ENCODE results near the gene FHAD1. TPM values are rescaled to one million over a fixed set of nuclear protein-coding genes. Genes with fewer than 3 reads are reported as not detected.

FHAD1 gene
- total and polyA plus RNA-seq, 2 of the 13 experiments (the other 11 are each of a cell fraction or from before 2014, with no cell fraction given), result not detected

- TF ChIP-seq, protein P1, sequence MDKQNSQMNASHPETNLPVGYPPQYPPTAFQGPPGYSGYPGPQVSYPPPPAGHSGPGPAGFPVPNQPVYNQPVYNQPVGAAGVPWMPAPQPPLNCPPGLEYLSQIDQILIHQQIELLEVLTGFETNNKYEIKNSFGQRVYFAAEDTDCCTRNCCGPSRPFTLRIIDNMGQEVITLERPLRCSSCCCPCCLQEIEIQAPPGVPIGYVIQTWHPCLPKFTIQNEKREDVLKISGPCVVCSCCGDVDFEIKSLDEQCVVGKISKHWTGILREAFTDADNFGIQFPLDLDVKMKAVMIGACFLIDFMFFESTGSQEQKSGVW (CRISPR knock-in tag; IDR thresholded peaks at IDR 0.05; ENCODE audit: borderline replicate concordance), result no peak
- TF ChIP-seq ZSCAN21 (CRISPR knock-in tag; IDR thresholded peaks at IDR 0.05; ENCODE audit: borderline replicate concordance), result peak; percentile 13; the same call in 1 of the 2 replicates
- no peak for TF ChIP-seq DMAP1 (CRISPR knock-in tag; IDR thresholded peaks at IDR 0.05)
- TF ChIP-seq TCF12 (IDR thresholded peaks at IDR 0.05), result no peak
- TF ChIP-seq TCF12 (CRISPR knock-in tag; IDR thresholded peaks at IDR 0.05), result no peak
- TF ChIP-seq ZNF343 (CRISPR knock-in tag; IDR thresholded peaks at IDR 0.05), result no peak
- TF ChIP-seq CCDC6 (CRISPR knock-in tag; IDR thresholded peaks at IDR 0.05), result 0 out of 2 replicates have a peak, but pooled peaks have one; percentile 53
- TF ChIP-seq HOXD1 (CRISPR knock-in tag; IDR thresholded peaks at IDR 0.05), result no peak
- no peak for TF ChIP-seq ZBTB8A (CRISPR knock-in tag; IDR thresholded peaks at IDR 0.05; ENCODE audit: borderline replicate concordance, low read depth)
- no peak for TF ChIP-seq ZFP1 (CRISPR knock-in tag; IDR thresholded peaks at IDR 0.05)
- no peak for TF ChIP-seq ZSCAN9 (CRISPR knock-in tag; IDR thresholded peaks at IDR 0.05; ENCODE audit: borderline replicate concordance)
- 0 out of 2 replicates have a peak, but pooled peaks have one; percentile 11 for TF ChIP-seq KAT8 (CRISPR knock-in tag; IDR thresholded peaks at IDR 0.05)
- 0 out of 2 replicates have a peak, but pooled peaks have one; percentile 14 for TF ChIP-seq FOXK1 (CRISPR knock-in tag; IDR thresholded peaks at IDR 0.05; ENCODE audit: borderline replicate concordance, low read depth)
- TF ChIP-seq ZNF10 (CRISPR knock-in tag; IDR thresholded peaks at IDR 0.05; ENCODE audit: borderline replicate concordance, low read depth), result no peak
- TF ChIP-seq ZNF720 (CRISPR knock-in tag; IDR thresholded peaks at IDR 0.05), result no peak
- TF ChIP-seq ZNF619 (CRISPR knock-in tag; IDR thresholded peaks at IDR 0.05), result no peak
- no peak for TF ChIP-seq SRF (IDR thresholded peaks at IDR 0.05; ENCODE audit: low read depth, low read length)
- no peak for TF ChIP-seq IKZF4 (CRISPR knock-in tag; IDR thresholded peaks at IDR 0.05; ENCODE audit: borderline replicate concordance, low read depth, not compliant biosample characterization)
- TF ChIP-seq KMT2B (CRISPR knock-in tag; IDR thresholded peaks at IDR 0.05), result no peak
- TF ChIP-seq DDIT3 (CRISPR knock-in tag; IDR thresholded peaks at IDR 0.05), result no peak
- peak; percentile 34; the same call in 1 of the 2 replicates for TF ChIP-seq ZNF687 (CRISPR knock-in tag; IDR thresholded peaks at IDR 0.05)
- no peak for TF ChIP-seq ZNF564 (CRISPR knock-in tag; IDR thresholded peaks at IDR 0.05)
- TF ChIP-seq RORA (CRISPR knock-in tag; IDR thresholded peaks at IDR 0.05), result no peak
- TF ChIP-seq SALL2 (CRISPR knock-in tag; IDR thresholded peaks at IDR 0.05), result peak; percentile 21; the same call in 1 of the 2 replicates
- no peak for TF ChIP-seq GATA4 (IDR thresholded peaks at IDR 0.05; ENCODE audit: borderline replicate concordance, low read depth)
- TF ChIP-seq ZSCAN31 (CRISPR knock-in tag; IDR thresholded peaks at IDR 0.05; ENCODE audit: low read depth), result no peak
- no peak for TF ChIP-seq KLF12 (CRISPR knock-in tag; IDR thresholded peaks at IDR 0.05; ENCODE audit: borderline replicate concordance)
Measured at GRCh38 chr1:15409388-15410222, 162.6 kb downstream of the FHAD1 start, which contains the start of gene EFHD2 (continued).

Data from HepG2 (cell line).